ENCODE data around the gene C3orf22.

The C3orf22 gene

GRCh38 chr3:126517291-126517951 is 41.3 kb downstream of the C3orf22 start, which contains the start of gene UROC1:
UROC1 (minus strand) TSS chr3:126517773; CDS start chr3:126517719, 54 bp downstream.
- Histone ChIP-seq H3K4me1 (ENCODE audit: low read length) (no peaks in the 10 kb centered on the region), H3K4me3 (ENCODE audit: low read length) (no peak within 1 kb of the TSS), H3K4me2 (ENCODE audit: low read length) (no peak within 1 kb of the TSS), H3K79me2 (ENCODE audit: low read length) (no peaks in the 10 kb centered on the region), H2AFZ (ENCODE audit: low read depth, low read length) (no peak within 1 kb of the TSS), H3K36me3 (replicated peaks; ENCODE audit: low read depth, low read length) (no peaks in the 10 kb centered on the region), H4K20me1 (ENCODE audit: insufficient read depth, low read length) (no peaks in the 10 kb centered on the region), H3K9ac (ENCODE audit: low read length) (no peak within 1 kb of the TSS), H3K27me3 (ENCODE audit: low read depth, low read length) (no peaks in the 10 kb centered on the region), H3K9me3 (ENCODE audit: insufficient read depth, low read length) (no peaks in the 10 kb centered on the region), H3K27ac (ENCODE audit: low read length) (no peak within 1 kb of the TSS)
- TF ChIP-seq CTCF (IDR thresholded peaks at IDR 0.05; ENCODE audit: low read depth, low read length) (no peak), EZH2phosphoT487 (IDR thresholded peaks at IDR 0.05; ENCODE audit: low read depth) (no peak)

- Histone ChIP-seq H3K4me3 (ENCODE audit: low read length) (no peak overlapping the region), H4K20me1 (ENCODE audit: insufficient read depth, low read length) (no peaks in the 10 kb centered on the region), H3K4me1 (ENCODE audit: low read length) (no peaks in the 10 kb centered on the region), H3K36me3 (replicated peaks; ENCODE audit: low read depth, low read length) (no peaks in the 10 kb centered on the region), H3K9ac (ENCODE audit: low read length) (no peak overlapping the region), H3K27ac (ENCODE audit: low read length) (no peak overlapping the region), H3K27me3 (ENCODE audit: low read depth, low read length) (no peaks in the 10 kb centered on the region), H3K9me3 (ENCODE audit: insufficient read depth, low read length) (no peaks in the 10 kb centered on the region), H3K79me2 (ENCODE audit: low read length) (no peaks in the 10 kb centered on the region), H3K4me2 (ENCODE audit: low read length) (no peak overlapping the region), H2AFZ (ENCODE audit: low read depth, low read length) (no peak overlapping the region)
- TF ChIP-seq CTCF (IDR thresholded peaks at IDR 0.05; ENCODE audit: low read depth, low read length) (no peak), EZH2phosphoT487 (IDR thresholded peaks at IDR 0.05; ENCODE audit: low read depth) (no peak)
These were observed 41.8 kb downstream of the C3orf22 start for GRCh38 chr3:126516936-126517290.

DNA sequence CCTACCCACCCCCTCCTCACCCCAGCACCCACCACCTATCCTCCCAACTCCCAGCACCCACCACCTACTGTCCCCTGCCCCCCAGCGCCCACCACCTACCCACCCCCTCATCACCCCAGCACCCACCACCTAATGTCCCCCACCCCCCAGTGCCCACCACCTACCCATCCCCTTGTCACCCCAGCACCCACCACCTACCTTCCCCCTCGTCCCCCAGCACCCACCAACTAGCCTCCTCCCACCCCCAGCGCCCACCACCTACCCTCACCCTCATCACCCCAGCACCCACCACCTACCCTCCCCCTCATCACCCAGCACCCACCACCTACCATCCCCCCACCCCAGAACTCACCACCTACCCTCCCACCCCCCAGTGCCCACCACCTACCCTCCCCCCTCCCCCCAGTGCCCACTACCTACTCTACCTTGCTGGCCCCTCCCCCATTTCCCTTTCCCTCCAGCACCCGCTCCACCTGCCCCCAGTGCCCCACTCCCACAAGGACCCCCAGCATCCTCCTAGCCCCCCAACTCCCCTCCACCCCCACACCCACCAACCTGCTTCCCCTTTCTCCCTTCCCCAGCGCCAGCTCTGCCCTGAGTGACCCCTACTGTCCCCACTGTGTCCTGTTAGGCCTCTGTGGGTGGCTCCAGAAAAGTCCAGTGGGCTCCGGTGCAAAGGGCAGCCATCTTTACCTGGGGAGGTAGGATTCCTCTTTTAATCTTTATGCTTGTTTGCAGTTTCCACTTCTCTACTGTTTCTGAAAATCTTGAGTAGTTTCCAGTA is 42.4 kb downstream of the C3orf22 start:
- H3K4me2 ChIP-seq (ENCODE audit: low read length) = no peak overlapping the region
- TF ChIP-seq CTCF (IDR thresholded peaks at IDR 0.05; ENCODE audit: low read depth, low read length) = no peak
- no peak for TF ChIP-seq EZH2phosphoT487 (IDR thresholded peaks at IDR 0.05; ENCODE audit: low read depth)
- no peaks in the 10 kb centered on the region for H4K20me1 ChIP-seq (ENCODE audit: insufficient read depth, low read length)
- no peak overlapping the region for H3K27ac ChIP-seq (ENCODE audit: low read length)
- no peaks in the 10 kb centered on the region for H3K9me3 ChIP-seq (ENCODE audit: insufficient read depth, low read length)
- no peaks in the 10 kb centered on the region for H3K36me3 ChIP-seq (replicated peaks; ENCODE audit: low read depth, low read length)
- H3K4me1 ChIP-seq (ENCODE audit: low read length) = no peaks in the 10 kb centered on the region
- no peaks in the 10 kb centered on the region for H3K79me2 ChIP-seq (ENCODE audit: low read length)
- no peak overlapping the region for H3K4me3 ChIP-seq (ENCODE audit: low read length)
- no peaks in the 10 kb centered on the region for H3K27me3 ChIP-seq (ENCODE audit: low read depth, low read length)
- no peak overlapping the region for H2AFZ ChIP-seq (ENCODE audit: low read depth, low read length)
- no peak overlapping the region for H3K9ac ChIP-seq (ENCODE audit: low read length)

DNA sequence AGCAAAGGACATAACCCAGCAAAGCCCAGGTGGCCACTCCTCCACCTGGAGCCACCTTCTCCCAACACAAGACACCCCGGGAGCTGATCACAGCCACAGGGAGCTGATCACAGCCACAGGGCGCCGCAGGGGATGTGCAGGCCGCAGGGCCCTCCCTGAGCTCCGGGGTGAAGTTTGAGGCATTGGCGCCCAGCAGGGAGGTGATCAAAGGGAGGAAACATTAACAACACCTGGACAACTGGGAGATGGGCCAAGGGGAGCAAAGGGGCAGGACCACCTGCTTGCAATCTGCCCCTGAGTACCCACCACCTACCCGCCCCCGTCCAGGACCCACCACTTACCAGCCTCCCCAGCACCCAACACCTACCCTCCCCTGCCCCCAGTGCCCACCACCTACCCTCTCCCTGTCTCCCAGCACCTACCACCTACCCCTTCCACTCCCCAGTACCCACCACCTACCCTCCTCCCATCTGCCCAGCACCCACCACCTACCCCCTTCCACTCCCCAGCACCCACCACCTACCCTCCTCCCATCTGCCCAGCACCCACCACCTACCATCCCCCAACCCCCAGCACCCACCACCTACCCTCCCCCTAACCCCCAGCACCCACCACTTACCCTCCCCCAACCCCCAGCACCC is 43.5 kb downstream of the C3orf22 start:
- Histone ChIP-seq H4K20me1 (ENCODE audit: insufficient read depth, low read length) (no peaks in the 10 kb centered on the region), H3K9ac (ENCODE audit: low read length) (no peak overlapping the region), H3K4me2 (ENCODE audit: low read length) (no peak overlapping the region), H3K27me3 (ENCODE audit: low read depth, low read length) (no peaks in the 10 kb centered on the region), H2AFZ (ENCODE audit: low read depth, low read length) (no peak overlapping the region), H3K4me3 (ENCODE audit: low read length) (no peak overlapping the region), H3K4me1 (ENCODE audit: low read length) (no peaks in the 10 kb centered on the region), H3K27ac (ENCODE audit: low read length) (no peak overlapping the region), H3K9me3 (ENCODE audit: insufficient read depth, low read length) (no peaks in the 10 kb centered on the region), H3K36me3 (replicated peaks; ENCODE audit: low read depth, low read length) (no peaks in the 10 kb centered on the region), H3K79me2 (ENCODE audit: low read length) (no peaks in the 10 kb centered on the region)
- TF ChIP-seq EZH2phosphoT487 (IDR thresholded peaks at IDR 0.05; ENCODE audit: low read depth) (no peak), CTCF (IDR thresholded peaks at IDR 0.05; ENCODE audit: low read depth, low read length) (no peak)
